DLD1 (cell line): ENCODE measurements around the gene ZG16B.

Source experiments
- in situ Hi-C: cut with HindIII; loops from 2 replicates; pipeline ENCODE4 v1.10.0; 2017; ENCODE audit warnings: low sequenced_read_pairs

ZG16B gene

GRCh38 chr16:2804728-2805127 is 25.4 kb upstream of the ZG16B start:
- in situ Hi-C loops: no loop called here

- in situ Hi-C loops: no loop called here
Observed at GRCh38 chr16:2806286-2806685, 23.8 kb upstream of the ZG16B start.

GRCh38 chr16:2808181-2808580 is 21.9 kb upstream of the ZG16B start:
- in situ Hi-C loops: no loop called here

GRCh38 chr16:2809149-2809760 is 20.8 kb upstream of the ZG16B start:
- in situ Hi-C loops: no loop called here

- in situ Hi-C loops: no loop called here
Observed at GRCh38 chr16:2810651-2811050, 19.5 kb upstream of the ZG16B start.

- in situ Hi-C loops: no loop called here
Observed at GRCh38 chr16:2811703-2812471, 18.2 kb upstream of the ZG16B start.

GRCh38 chr16:2813771-2814221 is 16.3 kb upstream of the ZG16B start:
- in situ Hi-C loops: no loop called here

GRCh38 chr16:2814551-2815298 is 15.4 kb upstream of the ZG16B start:
- in situ Hi-C loops: no loop called here

GRCh38 chr16:2815299-2815771 is 14.8 kb upstream of the ZG16B start:
- in situ Hi-C loops: no loop called here

- in situ Hi-C loops: no loop called here
Observed at GRCh38 chr16:2816751-2817339, 13.3 kb upstream of the ZG16B start, which contains the start of gene PRSS21. TSS of gene PRSS21 (plus strand) at chr16:2817237. CDS start at chr16:2817269, 32 bp downstream.

GRCh38 chr16:2817340-2818271 is 12.5 kb upstream of the ZG16B start:
- in situ Hi-C loops: no loop called here

GRCh38 chr16:2818272-2818876 is 11.7 kb upstream of the ZG16B start:
- in situ Hi-C loops: no loop called here

GRCh38 chr16:2819179-2819938 is 10.7 kb upstream of the ZG16B start:
- in situ Hi-C loops: no loop called here

- in situ Hi-C loops: no loop called here
Observed at GRCh38 chr16:2819939-2820835, 9.9 kb upstream of the ZG16B start.

- in situ Hi-C loops: no loop called here
Observed at GRCh38 chr16:2820836-2821486, 9.1 kb upstream of the ZG16B start.

GRCh38 chr16:2821487-2822157 is 8.5 kb upstream of the ZG16B start:
- in situ Hi-C loops: no loop called here

GRCh38 chr16:2822158-2822495 is 8.0 kb upstream of the ZG16B start:
- in situ Hi-C loops: no loop called here
